SJCRH30 (cell line): ENCODE data around the gene ATRNL1. TPM values are rescaled to one million over a fixed set of nuclear protein-coding genes. Genes with fewer than 3 reads are reported as not detected.

Experiments
- DNase-seq, 2 experiments: peaks; one replicate each; pipeline ENCODE4 v3.0.0-alpha.2; 2015 to 2020
- H3K27ac ChIP-seq: fragments of 250-450 bp; sonication (Bioruptor Pico); 2 replicates; pipeline ENCODE4 v1.5.1; 2020; ENCODE audit warnings: mild to moderate bottlenecking, moderate library complexity
- H3K27me3 ChIP-seq: fragments of 250-450 bp; sonication (Bioruptor Pico); 2 replicates; pipeline ENCODE4 v1.5.1; 2020; ENCODE audit warnings: mild to moderate bottlenecking, moderate library complexity
- H3K36me3 ChIP-seq: fragments of 250-450 bp; sonication (Bioruptor Pico); 2 replicates; pipeline ENCODE4 v1.5.1; 2020; ENCODE audit warnings: mild to moderate bottlenecking, moderate library complexity
- H3K4me1 ChIP-seq: fragments of 250-450 bp; sonication (Bioruptor Pico); 2 replicates; pipeline ENCODE4 v1.5.1; 2020; ENCODE audit warnings: mild to moderate bottlenecking, moderate library complexity
- H3K4me3 ChIP-seq: fragments of 250-450 bp; sonication (Bioruptor Pico); 2 replicates; pipeline ENCODE4 v1.5.1; 2020; ENCODE audit warnings: mild to moderate bottlenecking, moderate library complexity
- H3K9me3 ChIP-seq: fragments of 250-450 bp; sonication (Bioruptor Pico); replicated peaks from 2 replicates; pipeline ENCODE4 v1.5.1; 2020; ENCODE audit warnings: mild to moderate bottlenecking, moderate library complexity
- total RNA-seq: library from RNA; depleted of rRNA; stranded (reverse); fragments of >200 nt; shearing (Covaris generic); gene quantifications from 2 replicates; pipeline ENCODE4 v1.2.3, GENCODE V29; 2014

The ATRNL1 gene
- total RNA-seq, 1 experiment from 2014 or later: 26.3 TPM

DNA sequence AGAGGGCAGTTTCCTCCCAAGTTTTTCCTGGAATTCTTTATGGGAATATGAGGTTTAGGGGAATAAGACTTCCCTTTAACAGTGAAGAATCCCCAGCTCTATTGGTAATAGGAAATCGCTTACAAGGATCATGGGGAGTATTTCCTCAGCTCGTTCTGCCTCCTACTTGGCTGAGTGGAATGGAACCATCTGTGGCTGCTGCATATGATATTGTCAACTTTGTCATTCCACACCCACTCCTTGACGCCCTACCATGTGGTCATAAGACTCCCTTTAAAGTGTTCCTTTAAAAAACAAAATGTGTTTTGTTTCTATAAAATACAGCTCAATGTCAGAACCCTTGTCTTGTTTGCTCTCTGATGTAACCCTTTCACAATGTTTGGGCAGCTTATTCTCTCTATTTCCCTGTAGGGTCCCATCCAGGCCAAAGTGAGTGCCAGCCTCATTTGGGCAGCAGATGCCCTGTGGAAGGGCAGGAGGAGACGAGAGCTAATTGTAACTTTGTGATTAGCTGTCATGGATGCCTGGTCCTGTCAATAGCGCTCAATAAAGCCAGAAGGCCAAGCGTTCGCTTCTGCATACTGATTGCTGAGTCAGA lies 33.8 kb upstream of the ATRNL1 start:
- no peak overlapping the region for H3K27ac ChIP-seq
- no peaks in the 10 kb centered on the region for H3K4me1 ChIP-seq
- no peak for DNase-seq
- H3K9me3 ChIP-seq: no peaks in the 10 kb centered on the region
- H3K36me3 ChIP-seq: no peaks in the 10 kb centered on the region
- H3K4me3 ChIP-seq: no peak overlapping the region
- H3K27me3 ChIP-seq: no peaks in the 10 kb centered on the region

DNA sequence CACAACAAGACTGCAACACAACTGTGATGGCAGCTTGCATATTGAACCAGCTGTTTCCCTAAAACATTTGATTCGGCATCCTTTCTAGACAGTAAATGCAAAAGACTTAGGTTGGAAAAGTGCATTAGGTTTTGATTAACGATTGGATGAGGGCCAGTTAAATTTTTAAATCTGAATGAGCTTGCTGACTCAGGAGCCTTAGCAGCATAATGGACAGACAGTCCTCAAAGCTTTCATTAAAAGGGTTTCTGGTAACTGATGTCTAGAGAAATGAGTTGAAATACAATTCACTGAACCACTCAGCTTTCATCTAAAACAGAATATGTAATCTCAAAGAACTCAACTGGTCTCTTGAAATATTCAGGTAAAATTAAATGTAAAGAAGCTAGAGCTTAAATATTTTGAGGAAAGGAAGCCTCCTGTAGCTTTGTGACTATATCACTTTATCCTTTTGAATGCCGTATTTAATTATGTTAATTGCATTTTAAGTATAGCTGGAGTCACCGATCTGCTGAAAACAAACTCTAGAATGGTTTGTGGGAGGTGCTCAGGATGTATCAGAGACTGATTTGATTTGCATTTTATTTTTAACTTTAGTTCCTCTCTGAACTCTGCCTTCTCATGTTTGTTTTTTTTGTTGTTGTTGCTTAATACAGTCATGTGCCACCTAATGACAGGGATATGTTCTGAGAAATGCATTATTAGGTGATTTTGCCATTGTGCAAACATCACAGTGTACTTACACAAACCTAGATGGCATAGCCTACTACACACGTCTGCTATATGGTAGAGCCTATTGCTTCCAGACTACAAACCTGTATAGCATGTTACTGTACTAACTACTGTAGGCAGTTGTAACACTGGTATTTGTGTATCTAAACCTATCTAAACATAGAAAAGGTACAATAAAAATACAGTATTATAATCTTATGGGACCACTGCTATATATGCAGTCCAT lies 29.2 kb upstream of the ATRNL1 start:
- Histone ChIP-seq H3K27ac (no peak overlapping the region), H3K9me3 (no peaks in the 10 kb centered on the region), H3K4me3 (no peak overlapping the region), H3K27me3 (no peaks in the 10 kb centered on the region), H3K4me1 (no peaks in the 10 kb centered on the region), H3K36me3 (no peaks in the 10 kb centered on the region)
- DNase-seq: no peak

DNA sequence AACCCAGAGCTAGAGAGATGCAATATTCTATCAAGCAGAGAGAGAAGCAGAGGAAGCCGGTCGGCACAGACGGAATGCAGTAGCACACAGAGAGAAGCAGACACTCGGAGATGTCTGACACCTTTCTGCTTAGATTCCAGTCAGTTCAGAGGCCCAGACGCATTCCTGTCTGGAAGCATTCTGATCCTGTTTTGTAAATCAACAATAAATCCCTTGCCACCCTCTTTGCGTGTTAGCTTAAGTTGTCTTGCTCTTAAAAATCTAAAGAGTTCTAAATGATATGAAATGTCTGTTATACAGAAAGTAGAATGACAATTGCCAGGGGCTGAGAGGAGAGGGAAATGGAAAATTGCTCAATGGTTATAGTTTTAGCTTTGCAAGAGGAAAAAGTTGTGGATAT lies 27.4 kb upstream of the ATRNL1 start:
- H3K36me3 ChIP-seq: no peaks in the 10 kb centered on the region
- H3K27ac ChIP-seq: no peak overlapping the region
- H3K9me3 ChIP-seq: no peaks in the 10 kb centered on the region
- no peak for DNase-seq
- H3K4me1 ChIP-seq: no peaks in the 10 kb centered on the region
- no peak overlapping the region for H3K4me3 ChIP-seq
- H3K27me3 ChIP-seq: no peaks in the 10 kb centered on the region

DNA sequence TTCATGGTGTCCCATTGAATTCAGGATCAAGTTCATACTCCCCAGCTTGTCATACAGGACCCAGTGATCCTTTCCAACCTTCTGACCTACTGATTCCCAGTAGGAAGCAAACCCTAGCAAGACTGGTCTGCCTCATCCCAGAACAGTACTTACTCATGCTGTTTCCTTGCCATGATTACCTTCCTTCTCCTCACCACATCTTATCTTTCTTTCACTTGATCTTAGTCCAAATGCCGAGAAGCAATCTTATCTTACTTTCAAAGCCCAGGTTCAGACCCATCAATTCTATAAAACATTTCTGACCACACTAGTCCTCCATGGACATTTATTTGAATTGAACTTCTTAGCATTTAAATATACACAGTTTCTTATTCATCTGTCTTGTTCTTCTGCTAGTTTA lies 26.6 kb upstream of the ATRNL1 start:
- H3K4me3 ChIP-seq: no peak overlapping the region
- no peaks in the 10 kb centered on the region for H3K9me3 ChIP-seq
- H3K27ac ChIP-seq: no peak overlapping the region
- H3K27me3 ChIP-seq: no peaks in the 10 kb centered on the region
- no peaks in the 10 kb centered on the region for H3K4me1 ChIP-seq
- H3K36me3 ChIP-seq: no peaks in the 10 kb centered on the region
- no peak for DNase-seq

DNA sequence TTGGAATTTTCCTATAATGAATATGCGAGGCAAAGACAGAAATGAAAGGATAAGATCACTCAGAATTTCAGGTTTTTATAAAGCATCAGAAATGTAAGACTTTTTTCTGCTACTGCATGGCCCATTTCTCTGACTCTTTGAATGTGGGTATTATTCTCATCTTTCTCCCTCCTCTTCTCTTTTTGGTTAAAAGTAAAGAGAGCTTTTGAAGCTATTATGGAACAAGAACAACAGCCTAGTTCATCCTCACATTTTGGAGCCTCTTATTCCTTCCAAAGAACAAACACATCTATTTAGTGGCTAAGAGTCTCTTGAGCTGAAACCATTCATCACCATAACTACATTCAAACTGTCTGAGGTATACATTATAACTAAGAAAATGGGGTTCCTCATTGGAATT lies 19.4 kb upstream of the ATRNL1 start:
- Histone ChIP-seq H3K4me3 (no peak overlapping the region), H3K27me3 (no peaks in the 10 kb centered on the region), H3K27ac (no peak overlapping the region), H3K9me3 (no peaks in the 10 kb centered on the region), H3K4me1 (no peaks in the 10 kb centered on the region), H3K36me3 (no peaks in the 10 kb centered on the region)
- no peak for DNase-seq

DNA sequence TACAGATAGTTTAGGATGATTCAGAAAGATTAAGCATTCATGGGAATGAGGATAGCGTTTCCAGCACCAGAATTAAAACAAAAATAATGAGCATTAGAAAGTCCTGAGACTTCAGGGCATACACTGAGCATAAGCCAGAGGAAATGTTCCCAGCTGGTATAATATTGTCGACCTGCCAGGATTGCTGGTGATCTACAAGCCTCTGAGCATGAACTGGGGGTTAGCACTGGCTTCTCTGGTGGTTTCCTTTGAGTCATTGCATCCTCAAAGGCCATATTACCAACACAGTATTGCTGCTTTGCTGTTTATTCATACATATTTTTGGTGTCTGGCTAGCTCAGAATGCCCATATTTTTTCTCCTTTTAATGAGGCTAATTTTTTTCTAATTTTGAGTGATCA lies 10.7 kb upstream of the ATRNL1 start:
- no peaks in the 10 kb centered on the region for H3K27me3 ChIP-seq
- no peak overlapping the region for H3K27ac ChIP-seq
- no peak for DNase-seq
- no peaks in the 10 kb centered on the region for H3K36me3 ChIP-seq
- no peaks in the 10 kb centered on the region for H3K4me1 ChIP-seq
- no peak overlapping the region for H3K4me3 ChIP-seq
- H3K9me3 ChIP-seq: no peaks in the 10 kb centered on the region

DNA sequence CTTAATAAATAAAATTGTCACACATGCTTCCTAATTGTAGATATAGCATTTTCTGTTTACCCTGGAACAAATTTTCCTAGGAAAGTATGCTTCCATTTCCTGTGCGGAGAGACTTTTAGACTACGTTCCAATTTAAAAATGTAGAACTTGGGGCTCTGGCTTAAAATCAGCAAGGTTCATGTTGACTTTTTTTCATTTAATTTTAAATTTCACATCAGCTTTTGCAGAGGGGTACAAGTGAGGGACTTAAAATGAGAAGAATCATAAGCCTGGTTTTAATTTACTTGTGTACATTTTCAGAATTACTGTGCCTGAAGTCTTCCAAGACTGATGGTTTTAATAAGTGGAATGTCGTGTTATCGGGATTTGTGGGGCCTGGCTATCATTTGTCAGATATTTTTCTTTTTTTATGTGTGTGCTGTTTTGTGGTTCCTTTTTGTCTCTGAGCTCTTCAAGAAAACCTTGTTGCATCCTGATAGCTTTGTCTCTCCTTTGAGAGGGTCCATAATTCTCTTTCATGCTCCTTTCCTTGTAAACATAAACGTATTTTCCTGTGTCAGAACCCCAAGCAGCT lies 8.8 kb upstream of the ATRNL1 start:
- H3K27ac ChIP-seq: no peak overlapping the region
- H3K9me3 ChIP-seq: no peaks in the 10 kb centered on the region
- no peaks in the 10 kb centered on the region for H3K27me3 ChIP-seq
- no peak overlapping the region for H3K4me3 ChIP-seq
- H3K36me3 ChIP-seq: no peaks in the 10 kb centered on the region
- DNase-seq: no peak
- no peaks in the 10 kb centered on the region for H3K4me1 ChIP-seq

DNA sequence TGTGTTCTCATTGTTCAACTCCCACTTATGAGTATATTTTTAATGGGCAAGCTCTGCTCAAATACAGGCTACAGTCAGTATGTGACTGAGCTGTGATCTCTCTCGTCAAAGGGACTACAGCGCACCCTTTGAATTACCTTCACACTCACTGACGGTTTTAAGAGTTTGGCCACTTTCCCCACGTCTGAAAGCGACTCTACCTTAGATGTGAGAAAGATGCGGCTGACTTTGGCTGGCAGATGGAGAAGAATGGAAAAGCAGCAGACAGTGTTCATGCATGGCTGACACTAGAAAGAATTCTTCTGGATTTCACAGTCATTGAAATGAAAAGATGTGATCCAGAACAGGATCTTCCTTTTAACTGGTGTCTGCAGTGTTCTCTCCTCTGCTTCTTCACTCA lies 2.0 kb upstream of the ATRNL1 start:
- Histone ChIP-seq H3K27ac (no peak overlapping the region), H3K27me3 (no peaks in the 10 kb centered on the region), H3K9me3 (no peaks in the 10 kb centered on the region), H3K36me3 (no peaks in the 10 kb centered on the region), H3K4me3 (no peak overlapping the region), H3K4me1 (peaks cover 6% of the 10 kb centered on the region; the same call in 1 of the 2 replicates)
- no peak for DNase-seq

DNA sequence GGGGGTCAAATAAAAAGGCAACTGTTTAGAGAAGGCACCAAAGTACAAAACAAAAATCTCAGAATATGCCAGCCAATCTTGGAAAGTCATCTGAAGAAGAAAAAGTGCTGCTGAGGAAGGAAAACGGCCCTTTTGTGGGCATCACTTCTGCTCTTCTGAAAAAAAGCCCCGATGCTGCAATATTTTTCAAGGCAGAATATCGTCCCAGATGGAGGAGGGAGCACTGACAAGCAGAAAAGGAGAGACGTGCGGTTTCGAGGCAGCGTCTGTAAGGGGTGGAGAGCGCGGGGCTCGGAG lies 959 bp upstream of the ATRNL1 start:
- H3K36me3 ChIP-seq: no peaks in the 10 kb centered on the region
- DNase-seq: no peak
- H3K4me3 ChIP-seq: peak overlapping the region; percentile 93
- no peaks in the 10 kb centered on the region for H3K9me3 ChIP-seq
- H3K27me3 ChIP-seq: no peaks in the 10 kb centered on the region
- peaks cover 6% of the 10 kb centered on the region; the same call in 1 of the 2 replicates for H3K4me1 ChIP-seq
- H3K27ac ChIP-seq: peak overlapping the region; percentile 58

DNA sequence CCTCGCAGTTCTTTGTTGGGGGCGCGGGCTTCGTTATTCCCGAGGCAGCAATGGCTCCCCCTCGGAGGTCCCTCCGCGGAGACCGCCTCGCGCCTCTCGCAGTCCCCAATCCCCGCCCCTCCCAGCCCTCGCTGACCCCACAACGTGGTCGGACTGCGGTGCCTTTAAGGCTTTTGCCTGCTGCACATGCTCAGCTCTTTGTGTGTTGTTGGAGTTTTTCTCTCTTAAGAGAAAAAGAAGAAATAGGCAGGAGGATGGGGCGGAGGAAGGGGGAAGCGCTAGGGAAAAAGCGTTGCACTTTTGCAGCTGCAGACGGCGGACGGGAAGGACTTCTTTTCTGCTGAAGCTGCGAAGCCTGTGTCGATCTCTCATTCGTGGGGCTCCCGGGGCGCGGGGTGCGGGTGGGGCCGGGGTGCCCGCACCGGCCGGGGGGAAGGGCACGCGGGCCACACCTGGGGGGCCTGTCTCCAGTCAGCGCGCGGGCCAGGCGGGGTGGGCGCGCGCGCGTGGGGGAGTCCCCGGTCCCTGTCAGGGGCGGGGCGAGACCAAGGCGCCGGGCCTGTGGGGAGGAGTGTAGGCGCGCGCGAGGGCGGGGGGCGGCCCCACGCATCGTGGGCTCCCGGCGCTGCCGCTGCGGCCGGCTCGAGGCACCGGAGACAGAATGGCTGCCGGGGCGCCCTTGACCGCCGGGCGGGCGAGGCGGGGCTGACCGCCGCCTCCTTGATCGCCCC lies 445 bp upstream of the ATRNL1 start:
- DNase-seq: peak; percentile 70 to 78
- Histone ChIP-seq H3K4me3 (peak overlapping the region; percentile 93), H3K36me3 (no peaks in the 10 kb centered on the region), H3K9me3 (no peaks in the 10 kb centered on the region), H3K4me1 (peaks cover 6% of the 10 kb centered on the region; the same call in 1 of the 2 replicates), H3K27me3 (no peaks in the 10 kb centered on the region), H3K27ac (peak overlapping the region; percentile 58)

DNA sequence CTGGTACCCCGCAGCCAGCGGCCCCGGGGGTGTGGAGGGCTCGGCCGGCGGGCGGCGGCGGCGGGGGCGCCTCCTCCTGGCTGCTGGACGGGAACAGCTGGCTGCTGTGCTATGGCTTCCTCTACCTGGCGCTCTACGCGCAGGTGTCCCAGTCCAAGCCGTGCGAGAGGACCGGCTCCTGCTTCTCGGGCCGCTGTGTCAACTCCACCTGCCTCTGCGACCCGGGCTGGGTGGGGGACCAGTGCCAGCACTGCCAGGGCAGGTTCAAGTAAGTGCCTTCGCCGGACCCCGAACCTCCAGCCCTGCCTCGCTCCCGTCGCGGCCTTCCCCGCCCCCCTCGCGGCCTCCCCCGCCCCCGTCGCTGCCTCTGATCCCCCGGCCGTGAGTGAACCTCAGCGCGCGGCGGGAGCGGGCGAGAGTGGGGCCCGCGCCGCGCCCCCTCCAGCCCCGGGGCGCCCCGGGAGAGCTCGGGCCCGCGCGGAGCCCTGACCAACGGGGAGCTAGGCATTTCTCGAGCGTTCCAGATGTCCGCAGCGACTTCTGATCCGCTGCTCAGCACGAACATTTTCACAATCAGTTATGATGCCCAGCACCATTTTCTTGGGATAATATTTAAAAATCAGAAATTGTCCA lies 727 bp downstream of the ATRNL1 start:
- Histone ChIP-seq H3K27ac (peak overlapping the region; percentile 42; the same call in 1 of the 2 replicates), H3K27me3 (no peaks in the 10 kb centered on the region), H3K4me3 (peak overlapping the region; percentile 93), H3K4me1 (peaks cover 6% of the 10 kb centered on the region; the same call in 1 of the 2 replicates), H3K9me3 (no peaks in the 10 kb centered on the region), H3K36me3 (no peaks in the 10 kb centered on the region)
- DNase-seq: peak; percentile 23 to 44

DNA sequence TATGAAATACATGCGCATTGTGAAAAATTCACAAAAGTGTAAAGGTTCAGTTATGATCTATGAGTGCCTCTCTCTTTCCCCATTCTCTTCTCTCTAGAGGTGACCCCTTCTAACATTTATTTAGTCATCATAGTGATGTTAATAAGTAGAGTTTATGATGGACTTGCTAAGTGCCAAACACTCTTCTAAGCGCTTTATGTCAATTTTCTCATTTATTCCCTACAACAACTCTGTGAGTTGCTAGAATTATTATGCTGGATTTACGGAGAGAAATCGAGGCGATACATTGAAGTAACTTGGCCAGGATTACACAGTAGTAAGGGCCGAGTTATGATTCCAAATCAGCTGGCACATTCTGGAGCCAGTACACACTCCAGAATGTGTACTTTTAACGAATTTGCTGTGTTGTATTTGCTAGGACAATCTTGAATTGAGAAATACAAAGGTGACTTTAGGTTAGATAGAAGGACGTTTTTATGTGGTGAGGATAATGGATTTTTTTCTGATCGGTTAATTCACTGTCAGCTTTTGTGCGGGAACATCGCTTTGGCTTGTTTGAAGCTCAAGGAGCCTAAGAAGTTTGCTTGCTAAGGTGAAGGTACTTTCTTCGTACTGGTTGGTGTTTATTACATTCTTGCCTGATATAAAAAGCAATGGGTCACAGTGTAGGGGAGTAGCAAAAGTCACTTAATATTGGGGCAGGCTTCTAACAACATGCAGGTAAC lies 1.4 kb downstream of the ATRNL1 start:
- no peak overlapping the region for H3K27ac ChIP-seq
- no peaks in the 10 kb centered on the region for H3K9me3 ChIP-seq
- H3K36me3 ChIP-seq: no peaks in the 10 kb centered on the region
- H3K4me3 ChIP-seq: peak overlapping the region; percentile 93
- no peaks in the 10 kb centered on the region for H3K27me3 ChIP-seq
- H3K4me1 ChIP-seq: peaks cover 6% of the 10 kb centered on the region; the same call in 1 of the 2 replicates
- peak in 1 of 2 experiments; percentile 10 for DNase-seq

DNA sequence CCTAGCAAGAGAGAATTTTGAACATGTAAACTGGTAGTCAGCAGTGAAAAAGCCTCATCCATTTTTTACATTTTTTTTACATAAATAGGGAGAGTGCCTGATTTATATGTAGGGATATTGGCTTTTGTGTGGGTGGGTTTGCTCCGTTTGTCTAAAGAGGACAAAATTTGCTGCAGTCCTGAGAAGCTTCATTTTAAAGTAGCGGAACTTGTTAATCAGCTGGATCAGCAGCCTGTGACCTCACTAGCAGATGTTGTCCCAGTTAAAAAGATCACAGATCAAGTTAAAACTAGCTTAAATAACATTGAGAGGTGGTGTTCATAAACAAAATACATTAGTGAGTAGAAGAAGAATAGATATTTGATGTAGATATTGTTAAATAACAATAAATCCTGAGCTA lies 2.6 kb downstream of the ATRNL1 start:
- Histone ChIP-seq H3K4me3 (no peak overlapping the region), H3K27me3 (no peaks in the 10 kb centered on the region), H3K27ac (no peak overlapping the region), H3K36me3 (no peaks in the 10 kb centered on the region; the same call in 1 of the 2 replicates), H3K4me1 (peaks cover 6% of the 10 kb centered on the region; the same call in 1 of the 2 replicates), H3K9me3 (no peaks in the 10 kb centered on the region)
- peak in 1 of 2 experiments; percentile 6 for DNase-seq

DNA sequence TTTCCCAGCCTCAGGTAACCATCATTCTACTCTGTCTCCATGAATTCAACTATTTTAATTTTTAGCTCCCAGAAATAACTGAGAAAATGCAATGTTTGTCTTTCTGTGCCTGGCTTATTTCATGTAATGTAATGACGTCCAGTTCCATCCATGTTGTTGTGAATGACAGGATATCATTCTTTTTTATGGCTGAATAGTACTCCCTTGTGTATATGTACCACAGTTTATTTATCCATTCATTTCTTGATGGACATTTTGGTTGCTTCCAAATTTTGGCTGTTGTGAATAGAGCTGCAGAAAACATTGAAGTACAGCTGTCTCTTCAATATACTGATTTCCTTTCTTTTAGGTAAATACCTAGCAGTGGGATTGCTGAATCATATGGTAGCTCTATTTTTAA lies 10.5 kb downstream of the ATRNL1 start:
- no peak overlapping the region for H3K4me3 ChIP-seq
- H3K27me3 ChIP-seq: no peaks in the 10 kb centered on the region
- H3K9me3 ChIP-seq: peaks cover 6% of the 10 kb centered on the region; the same call in 1 of the 2 replicates
- H3K36me3 ChIP-seq: no peaks in the 10 kb centered on the region; the same call in 1 of the 2 replicates
- DNase-seq: no peak
- no peak overlapping the region for H3K27ac ChIP-seq
- H3K4me1 ChIP-seq: no peaks in the 10 kb centered on the region
